HG02884 (cell line): ENCODE data around the gene PRLHR.

Source experiments
- ATAC-seq: cut with Tn5 transposase; IDR thresholded peaks from one replicate; pipeline ENCODE4 v1.9.1; 2021; ENCODE audit warnings: mild to moderate bottlenecking, moderate library complexity; ENCODE audit not compliant: unreplicated experiment

Gene PRLHR

DNA sequence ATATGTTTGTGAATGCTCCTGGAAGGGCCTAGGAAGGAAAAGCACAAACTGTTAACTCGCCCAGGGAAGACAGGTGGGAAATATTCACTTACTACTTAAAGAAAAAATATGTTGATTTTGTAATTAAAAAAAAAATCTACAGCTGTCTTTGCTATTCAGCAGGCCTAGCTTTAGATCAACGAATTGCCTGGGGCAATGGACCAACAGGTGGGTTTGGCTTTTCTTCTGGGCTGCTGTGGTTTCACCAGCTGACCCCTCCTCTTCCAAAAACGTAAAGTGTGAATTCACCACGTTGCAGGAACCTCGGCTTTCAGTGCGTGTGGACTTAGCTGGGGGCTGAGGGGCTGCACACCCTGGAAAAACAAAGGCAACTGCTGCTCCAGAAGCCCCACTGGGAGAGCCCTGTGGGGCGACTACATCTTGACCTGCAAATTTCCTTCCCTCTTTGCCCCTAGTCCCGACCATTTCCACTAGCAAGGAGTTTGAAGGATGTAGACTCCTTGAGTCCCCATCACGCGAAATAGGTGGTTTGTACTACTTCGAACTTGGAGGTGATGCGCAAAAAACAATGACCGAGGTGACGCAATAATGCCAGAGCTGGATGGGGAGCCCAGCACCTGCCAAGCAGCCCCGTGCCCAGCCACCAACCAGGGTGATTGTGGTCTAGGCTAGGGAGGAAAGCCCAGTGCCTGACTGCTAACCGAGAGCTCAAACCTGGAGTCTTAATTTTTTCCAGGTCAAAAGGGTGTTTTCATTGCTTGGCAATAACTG is 7.4 kb downstream of the PRLHR start:
- no peak for ATAC-seq

DNA sequence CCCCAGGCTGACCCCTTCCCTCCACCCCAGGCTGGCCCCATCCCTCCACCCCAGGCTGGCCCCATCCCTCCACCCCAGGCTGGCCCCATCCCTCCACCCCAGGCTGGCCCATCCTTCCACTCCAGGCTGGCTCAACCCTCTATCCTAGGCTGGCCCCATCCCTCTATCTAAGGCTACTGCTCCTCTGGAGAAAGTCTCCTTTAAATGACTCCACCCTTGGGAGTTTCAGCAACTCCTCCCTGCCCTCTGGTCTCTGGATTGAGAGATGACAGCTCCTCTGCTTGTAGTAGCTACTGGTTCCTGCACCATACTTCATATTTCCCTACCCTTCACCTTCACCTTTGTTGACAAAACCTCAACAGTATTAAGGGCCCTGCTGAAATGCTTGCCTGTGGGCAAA is 8.5 kb downstream of the PRLHR start:
- no peak for ATAC-seq

GRCh38 chr10:118585794-118586193 is 9.7 kb downstream of the PRLHR start:
- no peak for ATAC-seq

- ATAC-seq: no peak
These were observed 10.2 kb downstream of the PRLHR start for GRCh38 chr10:118585234-118585633.

DNA sequence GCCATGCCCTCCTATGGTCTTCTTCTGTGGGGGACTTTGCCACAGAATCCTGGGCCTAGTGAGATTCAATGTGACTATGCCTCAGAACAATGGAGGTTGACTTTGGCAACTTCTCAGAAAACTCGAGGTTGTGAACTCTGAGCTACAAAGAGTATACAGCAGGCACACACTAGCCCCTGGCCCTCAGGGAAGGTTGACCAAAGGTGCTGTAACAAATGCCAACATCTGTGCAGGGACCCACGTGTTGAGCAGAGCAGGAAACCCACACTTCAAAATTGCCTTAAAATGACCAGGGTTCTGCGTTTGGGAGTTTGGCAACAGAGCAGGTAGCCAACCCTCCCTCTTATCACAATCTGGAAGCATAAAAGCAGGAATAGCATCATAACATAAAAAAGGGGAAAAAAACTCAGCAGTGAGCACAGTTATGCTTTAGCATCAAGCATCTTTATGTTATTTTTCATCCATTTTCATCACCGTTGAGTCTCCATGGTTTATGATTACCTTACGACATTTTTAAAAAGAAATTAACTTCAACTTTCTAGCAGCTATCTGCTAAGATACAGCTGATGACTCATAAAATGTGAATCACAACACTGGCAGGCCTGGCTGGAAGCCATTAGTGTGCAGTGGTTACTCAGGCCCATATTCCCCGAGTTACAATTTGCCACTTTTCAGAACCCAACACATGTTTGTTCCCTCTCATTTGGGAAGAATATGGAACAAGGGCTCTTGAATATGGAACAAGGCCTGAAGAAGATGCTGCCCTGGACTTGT is 11.1 kb downstream of the PRLHR start:
- ATAC-seq: no peak

GRCh38 chr10:118583611-118584010 is 11.8 kb downstream of the PRLHR start:
- no peak for ATAC-seq

DNA sequence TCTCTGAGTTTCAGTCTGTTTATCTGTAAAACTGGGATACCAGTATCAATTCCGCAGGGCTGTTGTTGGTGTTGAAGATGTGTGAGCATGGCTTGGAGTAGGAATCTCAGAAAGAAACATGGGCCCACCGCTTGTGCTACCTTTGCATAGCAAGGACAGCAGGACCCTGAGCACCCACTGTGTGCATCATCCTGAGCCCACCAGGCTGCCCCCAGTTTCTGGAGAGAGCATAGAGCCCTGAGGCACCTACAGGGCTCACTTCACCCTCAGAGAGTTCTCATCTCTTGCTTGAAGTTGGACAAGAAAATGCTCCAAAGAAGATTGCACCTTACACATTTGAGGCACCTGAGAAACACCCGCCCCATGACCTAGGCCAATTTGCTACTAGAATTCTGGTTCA is 12.9 kb downstream of the PRLHR start:
- ATAC-seq: no peak

DNA sequence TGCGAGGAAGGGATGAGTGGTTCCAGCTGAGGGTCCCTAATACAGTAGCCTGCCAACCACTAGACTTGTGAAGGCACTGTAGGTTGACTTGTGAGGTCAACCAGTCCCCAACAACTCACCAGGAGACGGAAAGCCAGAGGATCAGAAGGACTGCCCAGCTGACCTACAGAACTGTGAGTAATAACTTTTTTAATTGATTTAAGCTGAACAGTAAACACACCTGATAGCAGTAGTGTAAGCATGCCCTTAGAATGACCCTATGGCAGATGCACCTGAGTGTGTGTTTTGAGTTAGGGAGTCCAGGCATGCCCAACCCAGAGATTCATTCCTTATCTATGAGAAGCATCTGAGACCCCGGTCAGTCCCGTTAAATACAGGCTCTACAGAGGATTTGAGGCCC is 14.1 kb downstream of the PRLHR start:
- no peak for ATAC-seq

GRCh38 chr10:118580702-118581101 is 14.7 kb downstream of the PRLHR start:
- ATAC-seq: no peak

- no peak for ATAC-seq
These were observed 21.9 kb downstream of the PRLHR start for GRCh38 chr10:118573512-118573911.

- no peak for ATAC-seq
These were observed 23.0 kb downstream of the PRLHR start for GRCh38 chr10:118572256-118573041.

DNA sequence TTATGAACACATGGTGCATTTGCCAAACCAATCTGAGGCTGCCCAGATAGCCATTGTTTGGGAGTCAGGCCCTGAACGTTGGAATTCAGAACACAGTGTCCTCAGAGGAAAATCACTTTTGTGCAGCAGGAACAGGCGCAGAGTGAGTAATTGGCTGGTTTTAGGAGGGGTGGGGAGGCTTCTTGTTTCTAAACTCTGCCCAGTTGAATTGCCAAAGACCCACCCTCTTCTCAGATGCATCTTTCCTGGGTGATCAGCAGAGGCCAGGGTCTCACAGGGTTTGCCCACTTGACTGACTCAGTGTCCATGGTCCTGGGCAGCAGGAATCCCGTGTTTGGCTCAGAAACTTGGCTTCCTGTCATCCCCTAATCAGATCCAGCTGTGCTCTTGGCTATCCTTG is 24.3 kb downstream of the PRLHR start:
- ATAC-seq: no peak

- no peak for ATAC-seq
These were observed 24.9 kb downstream of the PRLHR start for GRCh38 chr10:118570591-118570990.

DNA sequence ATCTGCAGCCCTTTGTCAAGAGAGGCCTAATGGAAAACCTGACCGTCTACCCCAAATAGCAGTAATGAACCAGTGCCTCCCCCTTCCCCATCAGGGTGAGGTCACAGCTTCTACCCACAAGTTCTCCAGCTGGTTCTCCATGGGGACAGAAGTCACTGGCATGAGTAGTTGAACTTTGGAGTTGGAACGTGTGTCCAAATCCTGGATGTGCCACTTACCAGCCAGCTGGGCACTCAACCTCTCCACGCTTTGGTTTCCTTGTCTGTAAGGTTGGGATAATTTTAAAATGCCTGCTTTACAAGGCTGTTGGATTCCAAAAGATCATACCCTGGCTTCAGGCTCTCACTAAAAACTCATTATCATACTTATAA is 25.6 kb downstream of the PRLHR start:
- ATAC-seq: no peak

DNA sequence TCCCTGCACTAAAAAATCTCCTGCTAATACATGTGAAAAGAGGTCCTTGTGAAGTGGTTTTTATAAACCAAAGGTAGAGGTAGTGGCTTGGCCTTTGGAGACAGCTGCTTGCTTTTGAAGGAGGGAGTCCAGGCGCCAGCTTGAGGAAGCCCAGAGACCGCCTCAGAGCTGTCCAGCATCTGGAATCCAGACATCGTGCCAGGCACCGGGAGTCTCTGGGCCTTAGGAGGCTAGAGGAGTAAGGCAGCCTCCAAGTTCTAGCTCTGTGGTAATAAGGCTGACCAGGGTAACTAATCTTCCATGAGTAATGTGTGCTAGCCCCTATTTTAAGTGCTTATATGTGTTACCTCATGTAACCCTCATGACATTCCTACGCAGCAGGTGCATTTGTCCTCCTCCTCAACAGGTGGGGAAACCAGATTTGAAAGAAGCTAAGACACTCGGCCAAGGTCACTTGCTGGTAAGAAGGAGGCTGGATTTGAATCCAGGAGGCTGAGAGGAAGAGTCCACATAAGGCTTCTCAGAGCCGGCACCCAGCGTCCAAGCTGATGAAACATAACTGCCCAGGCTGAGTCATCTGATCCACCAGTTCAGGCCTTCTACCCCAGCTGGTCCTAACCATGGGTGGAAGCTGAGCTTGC is 26.1 kb downstream of the PRLHR start:
- no peak for ATAC-seq

GRCh38 chr10:118568327-118568848 is 27.1 kb downstream of the PRLHR start:
- peak; percentile 48 for ATAC-seq

DNA sequence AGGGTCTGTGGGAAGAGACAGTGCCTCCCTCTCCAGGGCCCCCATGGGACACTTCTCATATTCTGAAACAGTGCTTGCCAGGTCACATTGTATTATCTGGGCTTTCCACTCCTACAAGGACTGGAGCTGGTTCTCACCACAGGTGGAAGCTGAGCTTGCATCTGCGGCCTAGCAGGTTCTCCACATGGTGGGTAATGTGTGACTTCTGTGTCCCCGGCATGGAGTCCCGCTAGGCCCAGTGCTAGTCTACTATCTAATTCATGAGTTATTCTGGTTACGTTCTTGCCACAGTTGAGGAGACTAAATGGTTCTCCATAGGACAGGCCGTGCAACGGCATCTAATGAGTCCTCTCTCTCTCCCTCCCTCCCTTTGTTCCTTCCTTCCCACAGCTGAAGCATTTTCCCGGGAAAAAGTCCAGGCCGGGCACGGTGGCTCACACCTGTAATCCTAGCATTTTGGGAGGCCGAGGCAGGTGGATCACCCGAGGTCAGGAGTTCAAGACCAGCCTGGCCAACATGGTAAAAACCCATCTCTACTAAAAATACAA is 27.7 kb downstream of the PRLHR start:
- ATAC-seq: no peak

DNA sequence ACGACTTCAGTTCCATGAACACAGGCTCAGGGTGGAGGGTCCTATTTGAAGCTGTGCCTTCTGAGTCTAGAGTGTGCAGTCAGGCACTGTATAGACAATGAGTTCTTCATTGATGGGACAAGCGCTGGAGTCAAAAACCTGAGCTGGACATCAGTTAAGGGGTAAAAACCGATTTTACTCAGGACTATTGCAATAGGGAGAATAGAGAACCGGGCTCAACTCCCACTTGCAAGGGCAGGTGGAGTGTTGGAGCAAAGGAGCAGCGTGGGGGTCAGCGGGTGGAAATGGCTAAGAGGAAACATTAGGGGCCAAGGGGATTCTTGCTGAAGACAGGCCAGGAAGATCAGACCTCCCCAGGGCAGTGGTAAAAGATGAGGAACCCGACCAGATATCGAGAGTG is 28.5 kb downstream of the PRLHR start:
- no peak for ATAC-seq

GRCh38 chr10:118565301-118566075 is 30.0 kb downstream of the PRLHR start:
- no peak for ATAC-seq

GRCh38 chr10:118564652-118565051 is 30.8 kb downstream of the PRLHR start:
- ATAC-seq: no peak
